SU-DHL-6 (cell line): ENCODE measurements around the gene C1QTNF6.

Source experiments
- H2AFZ ChIP-seq: fragments of 200-600 bp; sonication (generic); 2 replicates; pipeline ENCODE4 v1.6.1; 2014; ENCODE audit warnings: low read depth, mild to moderate bottlenecking, moderate library complexity, mixed read lengths, antibody characterized with exemption, low read length; ENCODE audit not compliant: severe bottlenecking
- H3F3A ChIP-seq: fragments of 200-600 bp; shearing (Covaris generic); 2 replicates; pipeline ENCODE4 v1.6.0; 2016; ENCODE audit warnings: antibody characterized with exemption, mild to moderate bottlenecking; ENCODE audit not compliant: insufficient read depth
- H3K27ac ChIP-seq: fragments of 200-600 bp; sonication (generic); 2 replicates; pipeline ENCODE4 v1.5.1; 2016; ENCODE audit warnings: low read depth, mild to moderate bottlenecking, low read length, moderate library complexity, mixed read lengths
- H3K27me3 ChIP-seq: fragments of 200-600 bp; sonication (generic), shearing (Covaris generic); 2 replicates; pipeline ENCODE4 v1.6.0; 2014; ENCODE audit warnings: mild to moderate bottlenecking, low read length
- H3K36me3 ChIP-seq: fragments of 200-600 bp; sonication (generic); 2 replicates; pipeline ENCODE4 v1.6.1; 2014; ENCODE audit warnings: mild to moderate bottlenecking, low read length, mixed read lengths
- H3K4me2 ChIP-seq: fragments of 300-600, 200-600 bp; shearing (Covaris generic), sonication (generic); 2 replicates; pipeline ENCODE4 v1.6.0; 2014; ENCODE audit warnings: low read length, low read depth, mild to moderate bottlenecking; ENCODE audit not compliant: poor library complexity, severe bottlenecking
- H3K4me3 ChIP-seq: fragments of 200-600 bp; sonication (generic); 2 replicates; pipeline ENCODE4 v1.5.1; 2014; ENCODE audit warnings: antibody characterized with exemption, low read length, mild to moderate bottlenecking, mixed read lengths; ENCODE audit not compliant: insufficient read depth, poor library complexity, severe bottlenecking
- H3K79me2 ChIP-seq: fragments of 200-600 bp; sonication (generic); 2 replicates; pipeline ENCODE4 v1.6.1; 2014; ENCODE audit warnings: mild to moderate bottlenecking, low read length, moderate library complexity; ENCODE audit not compliant: insufficient read depth
- H3K9ac ChIP-seq: fragments of 200-600 bp; sonication (generic); 2 replicates; pipeline ENCODE4 v1.7.0; 2014; ENCODE audit warnings: mild to moderate bottlenecking, low read length
- H3K9me2 ChIP-seq: fragments of 200-600 bp; sonication (generic); replicated peaks from 2 replicates; pipeline ENCODE4 v1.6.1; 2014; ENCODE audit warnings: low read length; ENCODE audit not compliant: insufficient read depth
- H3K9me3 ChIP-seq: fragments of 200-600 bp; sonication (generic); 2 replicates; pipeline ENCODE4 v1.6.1; 2014; ENCODE audit warnings: low read length, mixed read lengths; ENCODE audit not compliant: insufficient read depth
- H4K20me1 ChIP-seq: fragments of 200-600 bp; sonication (generic); 2 replicates; pipeline ENCODE4 v1.6.1; 2014; ENCODE audit warnings: low read depth, mild to moderate bottlenecking, antibody characterized with exemption, low read length, moderate library complexity, mixed read lengths
- EZH2phosphoT487 ChIP-seq: fragments of 200-600 bp; sonication (generic), shearing (Covaris generic); conservative IDR thresholded peaks from 2 replicates; pipeline ENCODE4 v1.6.1; 2018; ENCODE audit warnings: mild to moderate bottlenecking, antibody characterized with exemption, low read length, moderate library complexity, mixed read lengths
- TF ChIP-seq, protein P1 (sequence below): fragments of 200-600 bp; sonication (generic); IDR thresholded peaks from one replicate; pipeline ENCODE4 v1.5.1; 2017; ENCODE audit warnings: antibody characterized with exemption, mild to moderate bottlenecking, low read length, moderate library complexity; ENCODE audit not compliant: insufficient read depth, poor library complexity, severe bottlenecking

The C1QTNF6 gene

DNA sequence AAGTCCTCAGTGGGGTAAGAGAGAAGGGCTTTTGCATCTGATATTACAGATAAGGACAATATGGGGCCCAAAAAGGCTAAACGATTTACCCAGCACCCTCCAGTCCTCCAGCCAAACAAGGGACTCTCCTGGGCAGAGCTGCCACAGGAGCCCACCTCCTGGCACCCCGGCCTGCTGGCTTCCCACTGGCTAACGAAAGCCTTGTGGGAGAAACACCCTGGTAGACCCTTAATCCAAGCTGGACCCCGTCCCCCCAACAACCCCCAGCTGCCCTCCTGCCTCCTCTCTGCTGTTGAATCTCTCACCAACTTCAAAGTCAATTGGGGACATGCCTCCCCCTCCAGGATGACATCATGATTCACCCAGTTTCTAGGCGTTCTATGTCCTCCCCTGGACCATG, 10.8 kb downstream of the C1QTNF6 start:
- Histone ChIP-seq H3K9me2 (no peaks in the 10 kb centered on the region), H3F3A (no peaks in the 10 kb centered on the region), H3K4me3 (no peak overlapping the region), H3K27ac (no peak overlapping the region), H3K27me3 (no peaks in the 10 kb centered on the region), H3K9ac (no peak overlapping the region), H3K79me2 (no peaks in the 10 kb centered on the region), H3K4me2 (no peak overlapping the region), H3K9me3 (no peaks in the 10 kb centered on the region), H2AFZ (no peak overlapping the region), H3K36me3 (no peaks in the 10 kb centered on the region), H4K20me1 (no peaks in the 10 kb centered on the region)
- TF ChIP-seq, protein P1, sequence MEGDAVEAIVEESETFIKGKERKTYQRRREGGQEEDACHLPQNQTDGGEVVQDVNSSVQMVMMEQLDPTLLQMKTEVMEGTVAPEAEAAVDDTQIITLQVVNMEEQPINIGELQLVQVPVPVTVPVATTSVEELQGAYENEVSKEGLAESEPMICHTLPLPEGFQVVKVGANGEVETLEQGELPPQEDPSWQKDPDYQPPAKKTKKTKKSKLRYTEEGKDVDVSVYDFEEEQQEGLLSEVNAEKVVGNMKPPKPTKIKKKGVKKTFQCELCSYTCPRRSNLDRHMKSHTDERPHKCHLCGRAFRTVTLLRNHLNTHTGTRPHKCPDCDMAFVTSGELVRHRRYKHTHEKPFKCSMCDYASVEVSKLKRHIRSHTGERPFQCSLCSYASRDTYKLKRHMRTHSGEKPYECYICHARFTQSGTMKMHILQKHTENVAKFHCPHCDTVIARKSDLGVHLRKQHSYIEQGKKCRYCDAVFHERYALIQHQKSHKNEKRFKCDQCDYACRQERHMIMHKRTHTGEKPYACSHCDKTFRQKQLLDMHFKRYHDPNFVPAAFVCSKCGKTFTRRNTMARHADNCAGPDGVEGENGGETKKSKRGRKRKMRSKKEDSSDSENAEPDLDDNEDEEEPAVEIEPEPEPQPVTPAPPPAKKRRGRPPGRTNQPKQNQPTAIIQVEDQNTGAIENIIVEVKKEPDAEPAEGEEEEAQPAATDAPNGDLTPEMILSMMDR = no peak
- TF ChIP-seq EZH2phosphoT487 = no peak

GRCh38 chr22:37176464-37177061, 11.5 kb downstream of the C1QTNF6 start:
- Histone ChIP-seq H2AFZ (no peak overlapping the region), H3K4me3 (no peak overlapping the region), H3K4me2 (no peak overlapping the region), H4K20me1 (no peaks in the 10 kb centered on the region), H3K9ac (no peak overlapping the region), H3K9me2 (no peaks in the 10 kb centered on the region), H3K9me3 (no peaks in the 10 kb centered on the region), H3K79me2 (no peaks in the 10 kb centered on the region), H3K27me3 (no peaks in the 10 kb centered on the region), H3K36me3 (no peaks in the 10 kb centered on the region), H3K27ac (no peak overlapping the region), H3F3A (no peaks in the 10 kb centered on the region)
- TF ChIP-seq, protein P1 = no peak
- TF ChIP-seq EZH2phosphoT487 = 0 out of 2 replicates have a peak, but pooled peaks have one; percentile 21

DNA sequence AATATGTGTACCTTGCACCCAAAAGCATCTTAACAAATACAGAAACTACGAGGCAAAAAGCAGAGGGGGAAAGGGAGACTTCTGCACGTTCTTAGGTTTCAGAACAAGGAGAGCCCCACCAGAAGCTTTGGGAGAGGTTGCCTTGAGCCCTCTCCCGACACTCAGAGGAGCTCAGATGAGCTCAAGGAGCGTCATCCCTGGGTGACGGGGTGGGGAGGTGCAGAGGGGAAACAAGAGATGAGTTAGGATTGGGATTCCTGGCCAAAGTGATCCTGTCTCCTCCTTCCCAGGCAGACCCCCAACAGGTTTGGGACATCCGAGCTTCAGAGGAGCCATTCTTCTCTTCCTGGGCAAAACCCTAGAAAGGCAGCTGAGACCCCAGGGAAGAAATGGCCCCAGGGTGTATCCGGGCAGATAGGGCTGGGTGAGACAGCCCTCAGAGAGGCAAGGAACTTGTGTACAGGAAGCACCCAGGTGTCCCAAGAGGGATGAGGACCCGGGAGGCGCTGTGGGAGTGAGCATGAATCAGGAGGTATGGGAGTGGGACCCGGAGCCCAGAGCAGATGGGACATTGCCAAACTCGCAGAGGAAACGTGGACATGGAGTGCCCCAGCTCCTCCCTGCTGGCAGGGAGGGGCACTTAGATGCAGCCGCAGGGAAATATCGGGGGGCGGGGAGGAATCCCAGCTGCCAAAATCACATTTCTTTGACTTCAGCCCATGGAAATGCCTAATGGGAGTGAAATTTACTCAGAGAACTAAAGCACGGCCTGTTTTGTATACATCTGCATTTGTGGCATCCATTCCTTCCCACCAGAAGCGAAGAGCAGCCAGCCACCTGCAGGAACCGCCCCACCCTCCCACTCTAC, 12.4 kb downstream of the C1QTNF6 start:
- Histone ChIP-seq H3K4me3 (no peak overlapping the region), H2AFZ (no peak overlapping the region), H3K27ac (no peak overlapping the region)

More for the DNA sequence above, 12.4 kb downstream of the C1QTNF6 start:
- TF ChIP-seq, protein P1 = no peak
- no peak for TF ChIP-seq EZH2phosphoT487
- Histone ChIP-seq H3K9me2 (no peaks in the 10 kb centered on the region), H3K9ac (no peak overlapping the region), H3K4me2 (no peak overlapping the region), H3K36me3 (no peaks in the 10 kb centered on the region), H4K20me1 (no peaks in the 10 kb centered on the region), H3K9me3 (no peaks in the 10 kb centered on the region), H3K27me3 (no peaks in the 10 kb centered on the region), H3F3A (no peaks in the 10 kb centered on the region), H3K79me2 (no peaks in the 10 kb centered on the region)
